IPS DF 6.9 (cell line): ENCODE data around the gene RBM47.

Source experiments
- DNase-seq: peaks from one replicate; pipeline ENCODE4 v3.0.0-alpha.2; 2013; ENCODE audit warnings: low read depth, low spot score
- H3K27ac ChIP-seq: one replicate; pipeline ENCODE4 v1.5.1; 2013; ENCODE audit warnings: low read length, control low read depth
- H3K27me3 ChIP-seq: 2 replicates; pipeline ENCODE4 v1.6.1; 2013; ENCODE audit warnings: mild to moderate bottlenecking, low read length; ENCODE audit not compliant: control insufficient read depth, insufficient read depth
- H3K36me3 ChIP-seq: 2 replicates; pipeline ENCODE4 v1.6.1; 2013; ENCODE audit warnings: low read length; ENCODE audit not compliant: control insufficient read depth, insufficient read depth
- H3K4me1 ChIP-seq: 2 replicates; pipeline ENCODE4 v1.6.1; 2013; ENCODE audit warnings: low read length; ENCODE audit not compliant: control insufficient read depth, insufficient read depth
- H3K4me3 ChIP-seq: 2 replicates; pipeline ENCODE4 v1.5.1; 2013; ENCODE audit warnings: mild to moderate bottlenecking, low read length
- H3K9me3 ChIP-seq: 2 replicates; pipeline ENCODE4 v1.6.1; 2013; ENCODE audit warnings: low read length, inconsistent platforms; ENCODE audit not compliant: control insufficient read depth, insufficient read depth
- WGBS: extraction: QIAGEN DNeasy Blood & Tissue Kit; methylation state at CpG from one replicate; pipeline ENCODE4 v1.1.7; 2013; ENCODE audit warnings: mixed read lengths, missing lambda C conversion rate; ENCODE audit not compliant: insufficient read length, insufficient coverage; 5-methylcytosine and 5-hydroxymethylcytosine counted together

The RBM47 gene

GRCh38 chr4:40594261-40595178 is 35.1 kb downstream of the RBM47 start:
- H3K4me1 ChIP-seq = no peaks in the 10 kb centered on the region
- H3K9me3 ChIP-seq = no peaks in the 10 kb centered on the region
- DNase-seq = no peak
- H3K27me3 ChIP-seq = no peaks in the 10 kb centered on the region
- no CpG with 5 or more reads among the region's 14 CpGs for WGBS
- no peak overlapping the region for H3K27ac ChIP-seq
- no peaks in the 10 kb centered on the region for H3K36me3 ChIP-seq
- no peak overlapping the region for H3K4me3 ChIP-seq

DNA sequence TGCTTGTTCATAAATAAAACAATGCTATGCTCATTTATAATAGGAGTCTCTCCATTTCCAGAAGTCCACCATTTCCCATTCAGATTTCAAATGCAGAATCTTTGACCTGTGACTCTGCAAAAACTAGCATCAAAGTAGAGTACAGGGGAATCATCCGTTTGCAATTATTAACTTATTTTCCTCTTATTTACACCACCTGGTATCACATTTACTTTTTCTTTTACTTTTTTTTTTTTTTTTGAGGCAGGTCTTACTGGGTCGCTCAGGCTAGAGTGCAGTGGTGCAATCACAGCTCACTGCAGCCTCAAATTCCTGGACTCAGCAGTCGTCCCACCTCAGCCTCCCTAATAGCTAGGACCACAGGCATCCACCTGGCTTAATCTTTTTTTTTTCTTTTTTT is 37.6 kb downstream of the RBM47 start:
- no peaks in the 10 kb centered on the region for H3K36me3 ChIP-seq
- H3K4me3 ChIP-seq = no peak overlapping the region
- no CpG with 5 or more reads among the region's 3 CpGs for WGBS
- DNase-seq = no peak
- H3K27me3 ChIP-seq = no peaks in the 10 kb centered on the region
- no peak overlapping the region for H3K27ac ChIP-seq
- no peaks in the 10 kb centered on the region for H3K4me1 ChIP-seq
- no peaks in the 10 kb centered on the region for H3K9me3 ChIP-seq

- Histone ChIP-seq H3K36me3 (no peaks in the 10 kb centered on the region), H3K4me1 (peaks cover 3% of the 10 kb centered on the region), H3K27ac (no peak overlapping the region), H3K4me3 (no peak overlapping the region), H3K9me3 (no peaks in the 10 kb centered on the region), H3K27me3 (no peaks in the 10 kb centered on the region)
- DNase-seq = no peak
- WGBS = no CpG with 5 or more reads among the region's 3 CpGs
Measured at GRCh38 chr4:40587826-40588225, 41.8 kb downstream of the RBM47 start.

DNA sequence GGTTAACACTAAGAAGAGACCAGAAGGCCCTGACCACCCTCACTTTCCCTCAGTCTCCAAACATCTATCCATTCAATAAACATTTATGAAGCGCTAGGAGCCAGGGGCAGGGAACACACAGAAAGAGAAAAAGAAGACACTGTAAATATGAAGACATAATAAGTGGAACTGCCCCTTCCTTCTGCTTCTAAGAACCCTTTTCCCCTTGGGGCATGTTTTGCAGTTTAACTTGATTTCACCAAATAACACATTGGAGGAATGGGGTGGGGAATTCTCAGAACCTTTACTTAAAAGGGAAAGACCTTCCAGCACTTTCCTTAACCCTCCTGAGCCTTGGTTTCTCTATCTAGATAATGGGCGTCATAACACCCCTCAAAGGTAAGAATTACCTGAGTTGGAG is 42.3 kb downstream of the RBM47 start:
- no peak for DNase-seq
- Histone ChIP-seq H3K36me3 (no peaks in the 10 kb centered on the region), H3K27me3 (no peaks in the 10 kb centered on the region), H3K4me3 (no peak overlapping the region), H3K9me3 (no peaks in the 10 kb centered on the region), H3K4me1 (peaks cover 3% of the 10 kb centered on the region), H3K27ac (no peak overlapping the region)
- no CpG with 5 or more reads among the region's 2 CpGs for WGBS

DNA sequence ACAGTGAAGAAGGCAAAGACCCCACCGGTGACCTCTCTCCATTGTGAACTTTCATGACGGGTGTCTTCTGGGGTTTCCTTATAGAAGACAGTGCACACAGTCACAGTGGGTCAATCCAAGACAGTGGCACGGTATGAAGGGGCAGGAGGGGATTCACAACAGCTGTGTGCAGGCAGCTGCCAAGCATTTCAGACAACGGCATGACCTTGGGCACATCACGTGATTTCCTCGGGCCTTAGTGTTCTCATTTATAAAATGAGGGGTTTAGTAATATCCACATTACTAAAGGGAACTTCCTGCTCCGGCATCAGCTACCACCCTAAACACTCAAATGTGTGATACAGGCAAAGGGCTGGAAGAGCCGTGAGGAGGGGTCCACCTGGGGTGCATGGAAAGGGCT is 42.9 kb downstream of the RBM47 start:
- Histone ChIP-seq H3K27me3 (no peaks in the 10 kb centered on the region), H3K36me3 (no peaks in the 10 kb centered on the region), H3K4me3 (no peak overlapping the region), H3K4me1 (peaks cover 3% of the 10 kb centered on the region), H3K9me3 (no peaks in the 10 kb centered on the region), H3K27ac (no peak overlapping the region)
- WGBS = no CpG with 5 or more reads among the region's 8 CpGs
- DNase-seq = no peak

- Histone ChIP-seq H3K36me3 (no peaks in the 10 kb centered on the region), H3K4me3 (no peak overlapping the region), H3K27me3 (no peaks in the 10 kb centered on the region), H3K9me3 (no peaks in the 10 kb centered on the region), H3K27ac (no peak overlapping the region), H3K4me1 (peaks cover 3% of the 10 kb centered on the region)
- WGBS = no CpG with 5 or more reads among the region's 2 CpGs
- DNase-seq = no peak
Measured at GRCh38 chr4:40586034-40586433, 43.6 kb downstream of the RBM47 start.

GRCh38 chr4:40585201-40585799 is 44.4 kb downstream of the RBM47 start:
- peaks cover 3% of the 10 kb centered on the region for H3K4me1 ChIP-seq
- no peaks in the 10 kb centered on the region for H3K27me3 ChIP-seq
- H3K4me3 ChIP-seq = no peak overlapping the region
- DNase-seq = no peak
- no peak overlapping the region for H3K27ac ChIP-seq
- H3K9me3 ChIP-seq = no peaks in the 10 kb centered on the region
- WGBS = no CpG with 5 or more reads among the region's 8 CpGs
- H3K36me3 ChIP-seq = no peaks in the 10 kb centered on the region

DNA sequence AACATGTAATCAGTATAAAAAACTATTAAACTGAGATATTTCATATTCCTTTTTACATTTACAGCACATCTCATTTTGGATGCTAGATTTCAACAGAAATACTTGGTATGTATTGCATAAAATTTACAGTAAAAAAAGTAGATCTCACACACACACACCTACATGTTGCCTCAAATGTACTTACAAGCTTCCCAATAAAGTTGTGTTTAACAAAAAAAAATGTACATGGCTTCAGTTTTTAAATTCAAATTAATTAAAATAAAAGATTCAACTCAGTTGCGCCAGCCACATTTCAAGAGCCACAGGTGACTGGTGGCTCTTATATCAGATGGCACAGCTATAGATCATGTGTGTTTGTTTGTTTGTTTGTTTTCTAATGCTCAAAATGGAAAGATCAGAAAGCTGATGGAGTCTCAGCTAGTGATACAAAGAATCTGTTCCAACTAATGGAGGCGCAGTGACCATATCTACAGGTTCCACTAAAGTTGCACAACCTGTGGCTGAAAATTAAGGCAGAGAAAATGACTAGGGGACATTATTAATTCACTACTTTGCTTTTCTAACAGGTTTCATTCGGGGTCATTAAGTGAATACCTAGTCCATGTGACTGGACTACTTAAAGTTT is 45.0 kb downstream of the RBM47 start:
- no CpG with 5 or more reads among the region's 3 CpGs for WGBS
- no peaks in the 10 kb centered on the region for H3K36me3 ChIP-seq

GRCh38 chr4:40583850-40584439 is 45.7 kb downstream of the RBM47 start:
- H3K36me3 ChIP-seq = no peaks in the 10 kb centered on the region
- WGBS = no CpG with 5 or more reads among the region's 9 CpGs
- no peaks in the 10 kb centered on the region for H3K27me3 ChIP-seq
- no peak for DNase-seq
- H3K9me3 ChIP-seq = no peaks in the 10 kb centered on the region
- peaks cover 3% of the 10 kb centered on the region for H3K4me1 ChIP-seq
- no peak overlapping the region for H3K27ac ChIP-seq
- H3K4me3 ChIP-seq = no peak overlapping the region

More for the DNA sequence above, 45.0 kb downstream of the RBM47 start:
- H3K9me3 ChIP-seq = no peaks in the 10 kb centered on the region
- no peak for DNase-seq
- H3K4me1 ChIP-seq = peaks cover 3% of the 10 kb centered on the region
- H3K27ac ChIP-seq = no peak overlapping the region
- no peaks in the 10 kb centered on the region for H3K27me3 ChIP-seq
- no peak overlapping the region for H3K4me3 ChIP-seq

GRCh38 chr4:40582413-40582812 is 47.3 kb downstream of the RBM47 start:
- H3K27ac ChIP-seq = no peak overlapping the region
- DNase-seq = no peak
- peaks cover 3% of the 10 kb centered on the region for H3K4me1 ChIP-seq
- H3K27me3 ChIP-seq = no peaks in the 10 kb centered on the region
- no peaks in the 10 kb centered on the region for H3K9me3 ChIP-seq
- no peak overlapping the region for H3K4me3 ChIP-seq
- no peaks in the 10 kb centered on the region for H3K36me3 ChIP-seq
- WGBS = 100% methylated on average over 1 of the region's 7 CpGs
